ENCODE results near the gene SLC30A4. TPM values are rescaled to one million over a fixed set of nuclear protein-coding genes. Genes with fewer than 3 reads are reported as not detected.
"Not testable (repeated sequence)": the region's sequence is repeated elsewhere in the genome, so short reads cannot be mapped to it uniquely, and the experiment has no call there.

The SLC30A4 gene
- total RNA-seq, 1 donor from 2014 or later, result 8.2 TPM

DNA sequence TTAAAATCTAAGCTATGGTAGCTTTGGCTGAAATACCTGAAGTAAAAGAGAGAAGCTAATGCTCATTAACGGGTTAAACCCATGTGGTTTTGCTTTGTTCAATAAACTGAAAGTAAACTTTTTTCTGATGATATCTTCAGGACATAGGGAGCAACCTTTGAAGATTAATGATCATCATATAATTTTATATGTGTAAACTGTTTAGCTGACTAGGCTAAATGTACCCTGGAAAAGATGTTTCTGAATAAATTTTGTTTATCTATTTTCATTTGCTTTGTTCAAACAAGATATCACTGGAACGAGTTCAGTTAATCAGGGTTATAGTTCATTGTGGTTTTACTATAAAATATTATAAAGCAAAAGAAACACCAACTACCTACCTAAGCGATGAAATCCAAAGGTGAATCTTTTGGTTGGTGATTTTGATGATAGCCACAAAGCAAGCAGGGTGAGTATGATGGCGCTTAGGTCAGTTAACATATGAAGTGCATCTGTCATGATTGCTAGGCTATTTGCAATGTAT, 11.7 kb downstream of the SLC30A4 start:
- no peak for DNase-seq (ENCODE audit: low read depth)

DNA sequence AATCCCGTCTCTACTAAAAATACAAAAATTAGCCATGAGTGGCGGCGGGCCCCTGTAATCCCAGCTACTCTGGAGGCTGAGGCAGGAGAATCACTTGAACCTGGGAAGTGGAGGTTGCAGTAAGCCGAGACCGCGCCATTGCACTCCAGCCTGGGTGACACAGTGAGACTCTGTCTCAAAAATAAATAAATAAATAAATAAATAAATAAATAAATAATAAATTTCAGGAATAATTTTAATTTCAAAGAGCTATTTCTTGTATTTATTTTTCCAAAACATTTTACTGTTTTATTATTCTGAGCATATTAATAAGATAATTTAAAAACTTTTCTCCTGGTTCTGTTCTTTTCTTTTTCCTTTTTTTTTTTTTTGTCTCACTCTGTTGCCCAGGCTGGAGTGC, 15.4 kb downstream of the SLC30A4 start:
- DNase-seq (ENCODE audit: low read depth), result not testable (repeated sequence)

DNA sequence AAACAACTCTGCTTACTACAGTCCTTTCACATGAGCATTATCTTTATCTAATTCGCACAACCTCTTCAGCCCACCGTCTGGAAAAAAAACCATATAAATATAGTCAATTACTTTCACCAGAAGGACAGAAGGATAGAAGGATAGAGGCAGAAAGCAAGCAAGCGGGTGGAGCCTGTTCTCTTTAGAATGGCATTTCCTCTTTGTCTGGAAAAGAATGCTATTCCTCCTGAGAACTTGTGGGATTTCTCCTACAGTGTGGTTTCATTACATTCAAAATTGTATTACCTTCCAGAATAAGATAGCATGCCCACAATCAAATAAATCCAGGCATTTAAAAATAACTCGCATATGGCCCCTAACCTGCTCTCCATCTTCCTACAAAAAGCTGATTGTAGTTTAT, 23.1 kb downstream of the SLC30A4 start:
- DNase-seq (ENCODE audit: low read depth), result no peak

DNA sequence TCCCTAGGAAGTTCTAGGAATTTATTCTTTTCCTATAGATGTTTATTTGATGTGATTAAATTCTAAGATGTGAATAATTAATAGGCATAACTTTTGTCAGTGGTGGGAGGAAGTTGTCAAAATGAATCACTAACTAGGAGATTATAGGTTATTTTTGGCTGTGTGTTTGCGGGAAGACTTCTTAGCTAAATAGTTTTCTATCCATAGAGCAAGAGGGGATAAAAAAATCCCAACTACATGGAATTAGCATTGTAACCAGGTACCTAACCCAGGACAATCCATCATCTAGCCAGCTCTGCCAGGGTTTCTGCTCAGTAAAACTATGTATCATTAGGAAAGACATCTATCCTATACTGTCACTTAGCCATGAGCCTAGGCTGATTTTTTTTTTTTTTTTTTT, 23.9 kb downstream of the SLC30A4 start:
- no peak for DNase-seq (ENCODE audit: low read depth)

DNA sequence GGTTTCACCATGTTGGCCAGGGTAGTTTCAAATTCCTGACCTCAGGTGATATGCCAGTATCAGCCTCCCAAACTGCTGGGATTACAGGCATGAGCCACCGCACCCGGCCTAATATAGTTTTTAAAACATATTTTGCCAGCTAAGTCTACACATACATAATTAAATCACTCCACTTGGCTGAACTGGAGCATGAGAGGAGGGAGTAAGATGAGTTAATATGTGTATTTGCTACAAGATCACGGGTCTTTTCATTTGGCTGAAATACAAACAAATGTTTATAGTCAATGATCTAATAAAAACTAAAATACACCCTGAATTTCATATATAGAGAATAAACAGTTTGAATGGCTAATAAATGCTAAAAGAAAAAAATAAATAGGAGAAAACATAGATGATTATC, 25.3 kb downstream of the SLC30A4 start:
- DNase-seq (ENCODE audit: low read depth), result no peak

DNA sequence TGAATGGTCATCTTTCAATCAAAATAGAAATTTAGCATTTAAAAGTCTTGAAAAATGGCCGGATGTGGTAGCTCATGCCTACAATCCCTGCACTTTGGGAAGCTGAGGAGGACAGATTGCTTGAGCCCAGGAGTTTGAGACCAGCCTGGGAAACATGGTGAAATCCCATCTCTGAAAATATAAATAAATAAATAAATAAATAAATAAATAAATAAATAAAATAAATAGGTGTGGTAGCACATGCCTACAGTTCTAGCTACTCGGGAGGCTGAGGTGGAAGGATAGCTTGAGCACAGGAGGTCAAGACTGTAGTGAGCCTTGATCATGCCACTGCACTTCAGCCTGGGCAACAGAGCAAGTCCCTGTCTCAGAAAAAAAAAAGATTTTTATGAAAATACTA, 25.9 kb downstream of the SLC30A4 start:
- no peak for DNase-seq (ENCODE audit: low read depth)

DNA sequence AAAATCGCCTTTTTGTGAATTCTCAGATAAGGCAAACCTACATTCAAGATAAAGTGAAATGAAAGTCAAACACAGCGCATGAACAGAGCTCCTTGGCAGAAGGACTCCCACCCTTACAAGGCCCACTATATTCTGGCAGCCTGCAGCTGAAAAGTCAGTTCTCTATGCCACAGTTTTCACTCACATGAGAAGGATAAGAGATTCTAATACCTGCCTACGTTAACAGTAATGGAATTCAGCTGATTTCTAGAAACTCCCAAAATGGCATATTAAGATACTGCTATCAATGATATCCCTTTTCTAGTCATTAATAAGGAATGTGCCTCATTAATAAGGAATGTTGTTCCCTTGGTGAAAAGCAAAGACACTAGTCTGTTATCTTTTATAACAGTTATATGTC, 27.0 kb downstream of the SLC30A4 start:
- DNase-seq (ENCODE audit: low read depth), result no peak

DNA sequence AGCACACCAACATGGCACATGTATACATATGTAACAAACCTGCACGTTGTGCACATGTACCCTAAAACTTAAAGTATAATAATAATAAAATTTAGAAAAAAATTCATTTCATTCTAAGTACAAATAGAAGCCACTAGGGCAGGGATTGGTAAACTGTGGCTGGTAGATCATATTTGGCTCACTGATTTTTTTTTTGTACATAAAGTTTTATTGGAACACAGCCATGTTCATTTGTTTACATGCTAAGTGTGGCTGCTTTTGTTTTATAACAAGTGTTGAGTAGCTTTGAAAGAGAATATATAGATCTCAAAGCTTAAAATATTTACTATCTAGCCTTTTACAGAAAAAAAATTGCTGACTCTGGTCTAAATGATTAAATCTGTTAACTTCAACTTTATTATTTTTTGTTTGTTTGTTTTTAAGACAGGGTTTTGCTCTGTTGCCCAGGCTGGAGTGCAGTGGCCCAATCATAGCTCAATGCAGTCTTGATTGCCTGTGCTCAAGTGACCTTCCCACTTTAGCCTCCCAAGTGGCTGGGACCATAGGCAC, 32.8 kb downstream of the SLC30A4 start:
- DNase-seq (ENCODE audit: low read depth), result no peak

DNA sequence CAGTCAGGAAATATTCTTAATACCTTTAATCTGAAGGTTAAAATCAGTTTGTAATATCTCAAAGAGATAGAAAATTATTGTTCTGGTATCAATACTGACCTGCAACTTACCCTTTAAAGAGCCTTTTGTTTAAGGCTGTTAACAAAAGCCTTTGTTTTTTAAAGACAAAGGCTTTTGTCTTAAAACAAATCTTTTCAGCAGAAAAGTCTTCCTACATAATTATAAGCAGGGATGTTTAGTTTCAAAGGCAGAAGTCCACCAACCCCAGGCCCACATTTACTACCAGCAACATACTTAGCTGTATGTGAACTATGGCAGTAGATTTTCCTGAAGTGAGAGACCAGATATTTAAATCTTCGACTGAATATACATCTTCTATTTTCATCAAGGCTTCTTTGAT, 36.2 kb downstream of the SLC30A4 start:
- no peak for DNase-seq (ENCODE audit: low read depth)

DNA sequence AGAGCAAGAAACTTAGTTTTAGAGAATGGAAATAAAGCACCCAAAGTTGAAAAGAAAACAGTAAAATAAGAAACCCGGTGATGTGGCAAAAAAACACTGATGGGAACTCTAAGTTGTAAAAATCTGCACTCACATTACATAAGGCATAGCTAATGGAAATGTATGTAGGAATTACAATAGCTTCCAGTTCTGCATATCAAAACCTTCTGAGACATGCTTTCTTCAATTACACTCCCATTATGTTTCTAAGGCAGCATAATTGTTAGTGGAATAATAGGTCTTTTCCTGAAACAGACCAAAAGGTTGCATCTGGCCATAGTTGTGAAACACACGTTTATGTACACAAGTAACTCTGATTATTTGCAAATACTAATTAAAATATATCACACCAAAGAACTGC, 41.4 kb downstream of the SLC30A4 start:
- DNase-seq (ENCODE audit: low read depth), result no peak

DNA sequence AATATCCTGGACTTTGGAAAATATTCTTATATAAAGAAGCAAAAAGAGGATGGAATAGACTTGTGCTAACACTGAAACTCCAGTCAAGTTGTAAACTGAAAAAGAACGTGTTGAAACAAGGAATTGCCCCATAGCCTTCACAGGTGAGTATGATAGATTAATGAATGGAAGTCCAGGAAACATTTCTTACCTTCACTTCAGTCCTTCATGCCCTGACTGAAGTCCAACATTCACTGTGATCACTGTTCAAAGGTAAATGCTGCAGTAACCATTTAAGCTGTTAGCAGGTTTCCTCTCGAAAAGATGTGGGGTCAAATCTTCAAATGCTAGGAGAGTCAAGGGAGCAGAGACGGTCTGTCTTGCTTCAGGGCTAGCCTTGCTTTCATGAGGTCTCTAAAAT, 46.1 kb downstream of the SLC30A4 start:
- no peak for DNase-seq (ENCODE audit: low read depth)

DNA sequence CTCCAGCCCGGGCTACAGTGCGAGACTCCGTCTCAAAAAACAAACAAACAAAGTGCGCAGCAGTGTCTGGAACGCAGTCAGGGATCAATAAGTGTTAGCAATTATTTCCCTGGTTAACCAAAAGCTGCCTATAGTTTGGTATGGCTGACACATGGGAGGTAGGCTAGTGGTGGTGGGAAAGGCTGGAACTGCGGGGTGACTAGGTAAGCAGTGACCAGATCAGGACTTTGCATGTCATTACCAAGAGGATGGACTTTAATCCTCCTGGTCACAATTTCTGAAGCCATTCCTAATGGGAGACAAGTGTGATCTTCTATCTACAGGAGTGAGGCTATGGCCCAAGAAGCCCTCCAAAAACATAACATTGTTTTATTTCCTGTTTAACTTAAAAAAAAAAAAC, 47.8 kb downstream of the SLC30A4 start:
- DNase-seq (ENCODE audit: low read depth), result no peak

DNA sequence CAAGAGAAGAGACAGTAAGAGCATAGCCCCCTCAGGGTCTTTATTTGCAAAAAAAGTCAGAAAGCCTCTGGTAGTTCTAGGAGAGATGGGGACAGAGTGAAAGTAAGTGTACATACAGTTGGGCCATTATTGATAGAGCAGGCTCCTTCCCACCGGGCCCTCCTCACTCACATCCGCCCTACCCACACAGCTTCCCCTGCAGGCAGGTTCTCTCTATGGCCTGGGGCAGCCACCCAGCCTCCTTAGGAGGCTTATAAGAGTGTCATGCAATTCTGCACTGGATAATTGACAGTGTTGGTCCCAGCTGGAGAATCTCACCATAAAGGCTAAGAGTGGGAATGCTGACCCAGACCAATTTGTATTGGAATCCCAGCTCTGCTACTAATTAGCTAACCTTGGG, 49.5 kb downstream of the SLC30A4 start:
- no peak for DNase-seq (ENCODE audit: low read depth)

DNA sequence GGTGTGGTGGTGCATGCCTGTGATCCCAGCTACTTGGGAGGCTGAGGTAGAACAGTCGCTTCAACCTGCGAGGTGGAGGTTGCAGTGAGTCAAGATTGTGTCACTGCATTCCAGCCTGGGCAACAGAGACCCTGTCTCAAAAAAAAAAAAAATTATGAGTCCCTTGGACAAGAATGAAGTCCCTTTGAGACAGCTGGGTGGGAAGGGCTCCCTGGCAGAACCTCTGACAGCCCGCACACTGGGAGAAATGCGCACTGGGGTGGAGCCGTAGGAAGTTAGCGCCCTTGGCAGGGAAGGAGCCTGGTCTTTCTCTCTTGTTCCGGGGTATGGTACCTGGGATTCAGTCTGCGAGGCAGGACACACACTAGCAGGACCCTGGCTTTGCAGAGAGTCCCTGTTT, 51.4 kb downstream of the SLC30A4 start:
- DNase-seq (ENCODE audit: low read depth), result no peak

DNA sequence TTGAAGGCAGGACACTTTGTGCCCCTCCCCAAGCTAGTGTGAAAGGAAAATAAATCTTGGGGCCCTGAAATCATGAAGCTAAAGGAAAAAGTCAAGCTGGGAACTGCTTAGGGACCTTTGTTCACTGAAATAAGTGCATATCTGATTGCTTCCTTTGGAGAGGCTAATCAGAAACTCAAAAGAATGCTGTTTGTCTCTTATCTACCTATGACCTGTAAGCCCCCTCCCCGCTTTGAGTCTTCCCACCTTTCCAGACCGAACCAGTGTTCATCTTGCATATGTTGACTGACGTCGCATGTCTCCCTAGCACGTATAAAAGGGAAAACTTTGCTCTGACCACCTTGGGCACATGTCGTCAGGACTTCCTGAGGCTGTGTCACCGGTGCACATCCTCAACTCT, 53.1 kb downstream of the SLC30A4 start:
- no peak for DNase-seq (ENCODE audit: low read depth)

DNA sequence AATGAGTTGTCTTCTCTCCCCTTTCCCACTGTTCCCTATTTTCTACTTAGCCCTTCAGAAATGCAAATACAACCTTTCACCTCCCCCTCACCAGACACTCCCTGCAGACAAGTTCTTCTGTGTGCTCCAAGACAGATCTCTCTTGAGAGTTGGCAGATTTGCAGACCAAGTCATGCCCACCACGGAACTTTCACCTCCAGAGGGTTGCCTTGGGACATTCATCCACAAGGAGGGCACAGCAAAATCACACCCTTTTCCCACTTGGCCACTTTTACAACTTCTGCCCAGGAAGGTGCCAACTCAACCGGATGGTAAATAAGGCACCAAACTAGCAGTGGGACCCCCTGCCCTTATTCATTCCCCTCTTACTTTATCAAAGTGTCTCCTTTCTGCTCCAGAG, 53.5 kb downstream of the SLC30A4 start:
- DNase-seq (ENCODE audit: low read depth), result no peak

DNA sequence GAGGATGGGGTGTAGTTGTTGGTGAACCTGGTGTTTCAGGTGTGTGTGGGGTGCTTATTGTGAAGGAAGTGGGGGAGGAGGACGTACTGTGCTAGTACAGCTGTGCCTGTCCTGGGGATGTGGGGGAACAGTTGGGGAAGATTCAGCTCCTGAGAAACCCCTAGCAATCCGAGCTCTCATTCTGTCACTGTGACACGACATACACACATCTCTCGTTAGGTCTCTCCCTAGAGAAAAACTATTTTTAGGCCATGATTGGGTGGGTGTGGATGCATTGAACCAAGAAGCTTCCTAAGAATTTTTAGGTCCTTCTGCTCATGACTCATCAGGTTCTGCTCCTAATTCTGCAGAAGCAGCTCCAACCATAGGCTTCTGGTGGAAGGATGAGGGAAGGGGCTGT, 54.3 kb downstream of the SLC30A4 start:
- peak; percentile 42 for DNase-seq (ENCODE audit: low read depth)

DNA sequence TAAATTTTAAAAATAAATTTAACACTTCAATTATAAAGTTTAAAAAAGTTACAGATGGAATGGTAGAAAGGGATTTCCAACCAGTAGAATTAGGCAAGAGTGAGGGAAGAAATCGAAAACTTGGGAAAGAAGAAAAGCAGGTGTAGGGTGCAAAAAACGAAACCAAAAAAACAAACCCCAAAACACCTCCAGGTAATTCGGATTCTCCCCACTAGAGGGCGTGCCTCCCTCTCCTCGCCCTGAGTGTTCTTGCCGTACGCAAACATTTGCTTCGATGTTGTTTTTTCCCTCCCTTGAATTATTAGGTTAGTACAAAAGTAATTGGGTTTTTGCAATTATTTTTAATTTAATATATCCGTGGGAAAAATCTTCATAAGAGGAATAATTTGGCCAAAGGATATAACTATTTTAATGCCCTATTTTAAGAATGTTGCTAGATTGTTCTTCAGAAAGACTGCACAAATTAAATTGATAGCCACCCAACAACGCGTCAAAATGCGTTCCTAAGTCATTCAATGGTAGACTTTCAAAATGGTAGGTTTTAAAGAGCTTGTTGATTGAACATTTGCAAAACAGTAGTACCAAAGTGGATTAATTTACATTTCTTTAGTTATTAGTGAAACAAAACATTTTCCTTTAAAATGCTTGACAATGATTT, 63.7 kb downstream of the SLC30A4 start:
- peak; percentile 67 for DNase-seq (ENCODE audit: low read depth)

DNA sequence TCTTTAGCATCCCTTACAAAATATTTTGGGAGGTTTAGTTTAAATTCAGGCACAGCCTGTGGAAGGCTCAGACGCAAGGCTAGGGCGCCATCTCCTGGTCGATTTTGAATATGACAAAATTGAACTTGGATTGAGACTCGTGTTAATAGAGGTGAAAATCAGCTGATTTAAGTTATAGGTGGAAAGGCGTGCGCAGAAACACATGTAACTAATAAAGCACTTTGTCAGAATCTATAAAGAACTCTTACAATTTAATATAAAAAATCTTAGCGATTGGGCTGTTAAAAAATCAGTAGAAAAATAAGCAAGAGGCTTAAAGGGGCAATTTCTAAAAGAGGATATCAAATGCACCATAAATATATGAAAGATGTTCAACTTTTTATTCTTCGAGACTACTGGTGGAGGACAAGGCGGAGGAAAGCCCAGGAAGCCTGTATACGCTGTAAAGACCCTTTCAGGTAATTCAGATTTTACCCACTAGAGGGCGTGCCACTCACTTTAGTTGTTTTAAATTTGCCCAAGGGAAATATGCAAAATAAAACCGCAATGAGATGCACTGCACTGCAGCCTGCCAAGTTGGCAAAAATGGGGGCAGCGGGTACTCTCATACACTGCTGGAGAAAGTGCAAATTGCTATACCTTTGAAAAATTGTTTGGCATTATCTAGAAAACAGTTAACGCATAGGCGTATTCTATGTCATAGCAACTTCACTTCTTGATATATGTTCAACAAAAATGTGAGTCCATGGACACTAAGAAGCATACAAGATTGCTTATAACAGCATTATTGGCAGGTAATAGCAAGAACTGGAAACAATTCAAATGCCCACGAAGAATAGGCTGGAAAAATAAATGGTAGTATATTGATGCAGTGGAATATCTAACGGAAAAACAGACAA, 64.7 kb downstream of the SLC30A4 start:
- peak; percentile 91 for DNase-seq (ENCODE audit: low read depth)

DNA sequence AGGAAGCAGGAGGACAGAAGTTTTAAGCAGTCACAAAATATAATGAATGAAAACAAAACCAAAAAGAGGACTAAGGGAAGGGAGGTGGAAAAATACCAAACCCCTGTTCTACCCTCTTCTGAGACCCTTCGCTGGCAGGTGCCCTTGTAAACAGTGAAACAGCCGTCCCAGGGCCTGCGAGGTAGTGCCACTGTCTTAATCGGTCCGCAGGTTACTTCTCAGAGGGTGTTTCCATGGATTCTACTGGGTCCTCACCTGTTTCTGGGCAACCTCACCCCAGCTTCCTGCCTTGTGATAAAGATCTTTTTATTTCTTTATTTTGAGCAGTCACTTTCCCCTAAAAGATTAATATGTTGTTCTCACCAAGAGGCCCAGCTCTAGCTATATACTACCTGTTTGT, 65.3 kb downstream of the SLC30A4 start:
- DNase-seq (ENCODE audit: low read depth), result no peak

DNA sequence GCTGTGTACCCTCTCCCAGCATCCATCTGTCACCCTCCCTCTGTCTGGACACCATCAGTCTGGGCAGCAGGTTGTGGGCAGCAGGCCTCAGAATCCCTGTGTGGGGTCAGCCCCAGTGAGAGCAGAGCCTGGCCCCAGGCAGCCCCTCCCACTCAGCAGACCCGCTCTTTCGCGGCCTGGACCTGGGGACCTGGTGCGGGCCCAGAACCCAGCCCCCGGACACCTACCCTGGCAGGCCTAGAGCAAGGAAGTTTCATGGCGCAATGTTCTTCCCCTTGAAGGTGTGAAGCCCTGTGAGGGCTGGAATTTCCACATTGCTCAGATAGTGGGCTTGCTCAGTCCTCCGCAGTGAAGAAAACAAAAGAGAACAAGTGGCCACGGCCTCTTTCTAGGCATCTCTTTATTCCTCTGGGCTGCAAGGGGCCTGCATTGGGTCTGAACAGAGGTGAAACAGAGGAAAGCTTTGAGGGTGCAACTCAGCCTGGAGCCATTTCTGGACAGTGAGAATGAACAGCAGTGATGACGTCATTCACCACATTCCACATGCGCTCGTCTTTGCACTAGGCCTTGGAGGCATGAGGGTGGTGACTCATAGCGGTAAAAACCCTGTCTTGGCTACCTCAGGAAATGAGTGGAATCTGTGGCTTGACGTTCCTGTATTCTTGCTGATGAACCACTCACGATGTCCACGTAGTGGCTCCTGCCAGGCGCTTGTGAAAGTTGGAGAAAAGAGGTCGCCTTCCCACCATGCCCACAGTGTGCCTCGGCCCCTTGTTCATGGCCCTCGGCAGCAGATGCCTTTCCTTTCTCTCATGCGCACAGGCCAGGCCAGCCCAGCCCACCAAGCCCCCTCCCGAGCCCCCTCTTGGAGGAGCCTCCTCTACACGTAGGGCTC, 66.1 kb downstream of the SLC30A4 start:
- peak; percentile 98 for DNase-seq (ENCODE audit: low read depth)

Data from myocyte (in vitro differentiated cells).